Mucosa of descending colon (tissue), 3 donors: Measurements from ENCODE around the gene FBXO31. TPM values are rescaled to one million over a fixed set of nuclear protein-coding genes. Genes with fewer than 3 reads are reported as not detected.

Source experiments
- ATAC-seq: fragments of 200-7000 bp; cut with Tn5 transposase; one replicate; pipeline ENCODE4 v1.9.1; 2020; ENCODE audit warnings: mild to moderate bottlenecking, moderate library complexity
- DNase-seq, 3 donors: peaks; one replicate each; pipeline ENCODE4 v3.0.0-alpha.2; 2020
- H3K36me3 ChIP-seq: fragments of 200-600 bp; one replicate; pipeline ENCODE4 v1.8.0; 2021; ENCODE audit warnings: low read depth, mild to moderate bottlenecking
- H3K4me1 ChIP-seq: fragments of 200-600 bp; one replicate; pipeline ENCODE4 v1.8.0; 2021; ENCODE audit warnings: low read depth, mild to moderate bottlenecking
- H3K4me3 ChIP-seq: fragments of 200-600 bp; one replicate; pipeline ENCODE4 v1.8.0; 2021; ENCODE audit warnings: mild to moderate bottlenecking
- H3K9me3 ChIP-seq: fragments of 200-600 bp; one replicate; pipeline ENCODE4 v1.8.0; 2021; ENCODE audit warnings: mild to moderate bottlenecking
- intact Hi-C, 2 donors: fragments of 100-400 bp; cut with DNase I in 1 of 2; cut with micrococcal nuclease in 1 of 2; formaldehyde crosslinking; loops; one replicate each; pipeline versions ENCODE4 v1.11.0 to v1.11.1; 2022; cut with DNase I, micrococcal nuclease
- total RNA-seq, 3 donors: library from RNA; stranded (reverse); fragmentation: NEBNext Ultra II Directional in 2 of 3; extraction: Animal tissue kit (Norgen Biotek cat#: 25700) in 2 of 3; gene quantifications; one replicate each; pipeline versions ENCODE4 v1.2.1 to v1.2.4, GENCODE V29; 2021 to 2023
- TF ChIP-seq, protein P1 (sequence below): fragments of 200-600 bp; IDR thresholded peaks from one replicate; pipeline ENCODE4 v1.8.0; 2022; ENCODE audit warnings: antibody characterized with exemption, mild to moderate bottlenecking
- donor health status: DM: no; HTN: no; CAD: no; lungs with moderate emphysema.
- donor health status: DM: no; HTN: no; CAD: no.
- donor health status: DM: no; HTN: yes; CAD: no.

FBXO31 gene
- total RNA-seq, 3 donors from 2014 or later: 54.2 to 104 (median 63.9) TPM

- DNase-seq (peak in 1 of 3 donors; percentile 14), ATAC-seq (no peak)
- H3K4me1 ChIP-seq: no peaks in the 10 kb centered on the region
- no peak overlapping the region for H3K4me3 ChIP-seq
- intact Hi-C loops: no loop called here
- no peaks in the 10 kb centered on the region for H3K36me3 ChIP-seq
- TF ChIP-seq, protein P1, sequence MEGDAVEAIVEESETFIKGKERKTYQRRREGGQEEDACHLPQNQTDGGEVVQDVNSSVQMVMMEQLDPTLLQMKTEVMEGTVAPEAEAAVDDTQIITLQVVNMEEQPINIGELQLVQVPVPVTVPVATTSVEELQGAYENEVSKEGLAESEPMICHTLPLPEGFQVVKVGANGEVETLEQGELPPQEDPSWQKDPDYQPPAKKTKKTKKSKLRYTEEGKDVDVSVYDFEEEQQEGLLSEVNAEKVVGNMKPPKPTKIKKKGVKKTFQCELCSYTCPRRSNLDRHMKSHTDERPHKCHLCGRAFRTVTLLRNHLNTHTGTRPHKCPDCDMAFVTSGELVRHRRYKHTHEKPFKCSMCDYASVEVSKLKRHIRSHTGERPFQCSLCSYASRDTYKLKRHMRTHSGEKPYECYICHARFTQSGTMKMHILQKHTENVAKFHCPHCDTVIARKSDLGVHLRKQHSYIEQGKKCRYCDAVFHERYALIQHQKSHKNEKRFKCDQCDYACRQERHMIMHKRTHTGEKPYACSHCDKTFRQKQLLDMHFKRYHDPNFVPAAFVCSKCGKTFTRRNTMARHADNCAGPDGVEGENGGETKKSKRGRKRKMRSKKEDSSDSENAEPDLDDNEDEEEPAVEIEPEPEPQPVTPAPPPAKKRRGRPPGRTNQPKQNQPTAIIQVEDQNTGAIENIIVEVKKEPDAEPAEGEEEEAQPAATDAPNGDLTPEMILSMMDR: no peak
- no peaks in the 10 kb centered on the region for H3K9me3 ChIP-seq
Measured at GRCh38 chr16:87329436-87330256, 53.9 kb downstream of the FBXO31 start.

DNA sequence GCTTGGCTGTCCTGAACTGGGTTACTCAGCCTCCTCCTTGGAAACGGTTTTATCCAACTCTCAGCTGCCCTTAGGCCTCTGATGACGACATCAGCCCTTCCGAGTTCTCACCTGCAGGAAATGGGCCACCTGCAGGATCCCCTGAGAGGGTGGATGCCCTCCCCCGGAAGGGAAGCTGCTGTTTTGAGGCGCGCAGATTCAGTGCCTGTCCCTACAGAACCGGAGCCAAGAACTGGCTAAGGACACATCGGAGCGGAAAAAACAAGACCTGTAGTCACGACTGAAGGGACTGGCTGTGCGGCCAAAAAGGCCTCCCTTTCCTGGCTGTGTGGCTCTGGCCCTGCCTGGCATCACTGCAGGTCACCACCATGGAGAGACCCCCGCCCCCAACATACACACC is 54.7 kb downstream of the FBXO31 start:
- ATAC-seq (no peak), DNase-seq (peak in 2 of 3 donors; percentile 33 to 40)
- TF ChIP-seq, protein P1: no peak
- H3K4me1 ChIP-seq: no peaks in the 10 kb centered on the region
- intact Hi-C loops: no loop called here
- H3K9me3 ChIP-seq: no peaks in the 10 kb centered on the region
- H3K4me3 ChIP-seq: no peak overlapping the region
- H3K36me3 ChIP-seq: no peaks in the 10 kb centered on the region

DNA sequence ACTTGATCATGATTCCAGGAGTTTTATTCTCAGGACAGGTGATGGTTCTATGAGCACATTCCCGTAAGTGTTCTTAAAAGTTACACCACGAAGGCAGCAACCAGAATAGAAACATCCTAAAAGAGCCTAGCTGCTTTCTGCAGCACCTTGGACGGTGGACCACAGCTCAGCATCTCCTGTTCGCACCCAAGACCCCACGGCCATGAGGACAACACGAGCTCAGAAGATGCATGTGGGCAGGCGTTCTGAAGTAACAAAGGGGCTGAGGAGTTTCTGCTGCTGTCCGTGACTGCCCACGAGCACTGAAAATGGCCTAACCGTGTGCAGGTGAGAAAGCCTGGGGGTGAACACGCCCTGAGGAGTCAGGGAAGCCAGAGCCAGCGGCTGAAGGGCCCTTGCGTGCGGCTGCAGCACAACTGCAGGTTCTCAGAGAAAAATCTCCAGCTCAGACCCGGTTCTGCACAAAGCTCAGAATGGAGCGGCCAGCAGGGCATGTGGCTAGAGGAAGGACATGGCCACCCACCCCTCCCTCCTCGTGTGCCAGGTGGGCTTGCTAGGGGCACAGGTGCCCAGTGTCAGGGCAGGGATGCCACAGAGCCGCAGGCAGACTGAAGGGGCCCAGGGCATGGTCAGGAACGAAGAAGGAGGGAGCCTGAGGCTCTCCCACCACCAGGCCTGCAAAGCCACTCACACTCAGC is 55.6 kb downstream of the FBXO31 start:
- intact Hi-C loops: no loop called here

DNA sequence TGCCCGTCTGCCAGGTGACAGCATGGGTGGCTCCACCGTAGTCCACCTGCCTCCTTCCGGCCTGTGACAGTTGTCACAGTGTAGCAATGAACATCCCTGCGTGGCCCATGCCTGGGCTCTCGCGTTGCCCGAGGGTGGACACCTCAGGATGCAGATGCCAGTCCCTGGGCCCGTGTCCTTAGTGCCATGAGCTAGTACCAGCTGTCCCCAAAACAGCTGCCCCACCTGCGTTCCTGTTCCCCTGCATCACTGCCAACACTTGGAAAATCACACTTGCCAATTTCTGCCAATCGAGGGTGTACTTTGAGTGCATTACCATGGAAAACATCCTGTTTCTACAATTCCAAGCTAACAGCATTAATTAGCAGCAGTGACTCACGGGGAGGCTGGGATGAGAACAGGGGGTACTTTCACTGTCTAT is 57.4 kb downstream of the FBXO31 start:
- Histone ChIP-seq H3K4me3 (no peak overlapping the region), H3K9me3 (no peaks in the 10 kb centered on the region), H3K36me3 (no peaks in the 10 kb centered on the region), H3K4me1 (no peaks in the 10 kb centered on the region)
- DNase-seq (no peak), ATAC-seq (no peak)
- intact Hi-C loops: no loop called here
- TF ChIP-seq, protein P1: no peak

More for the DNA sequence above, 55.6 kb downstream of the FBXO31 start:
- Histone ChIP-seq H3K36me3 (no peaks in the 10 kb centered on the region), H3K4me1 (no peaks in the 10 kb centered on the region), H3K4me3 (no peak overlapping the region), H3K9me3 (no peaks in the 10 kb centered on the region)
- TF ChIP-seq, protein P1: no peak
- ATAC-seq: no peak
- peak in 1 of 3 donors; percentile 15 for DNase-seq

GRCh38 chr16:87325423-87325858 is 58.1 kb downstream of the FBXO31 start:
- Histone ChIP-seq H3K4me1 (no peaks in the 10 kb centered on the region), H3K9me3 (no peaks in the 10 kb centered on the region), H3K4me3 (no peak overlapping the region), H3K36me3 (no peaks in the 10 kb centered on the region)
- DNase-seq (no peak), ATAC-seq (no peak)
- intact Hi-C loops: no loop called here
- TF ChIP-seq, protein P1: no peak
